OCI-LY1 (cell line): Measurements from ENCODE around the gene ZNF529.
A peak's percentile ranks its signal among the peaks of the same experiment; 100 is the strongest.
"Not testable (repeated sequence)": the region's sequence is repeated elsewhere in the genome, so short reads cannot be mapped to it uniquely, and the experiment has no call there.

Experiments
- H2AFZ ChIP-seq: fragments of 200-600 bp; sonication (generic), shearing (Covaris generic); 2 replicates; pipeline ENCODE4 v1.6.0; 2014; ENCODE audit warnings: antibody characterized with exemption, mild to moderate bottlenecking, low read length
- H3F3A ChIP-seq: fragments of 200-600 bp; sonication (generic), shearing (Covaris generic); 2 replicates; pipeline ENCODE4 v1.6.0; 2014; ENCODE audit warnings: mild to moderate bottlenecking, antibody characterized with exemption, low read length, moderate library complexity; ENCODE audit not compliant: insufficient read depth
- H3K27ac ChIP-seq: fragments of 200-600 bp; sonication (generic); 2 replicates; pipeline ENCODE4 v1.5.1; 2014; ENCODE audit warnings: low read length, mixed run types, mild to moderate bottlenecking, low read depth; ENCODE audit not compliant: poor library complexity, severe bottlenecking
- H3K27me3 ChIP-seq: fragments of 200-600 bp; sonication (generic); 2 replicates; pipeline ENCODE4 v1.6.0; 2014; ENCODE audit warnings: antibody characterized with exemption, mild to moderate bottlenecking, low read length, moderate library complexity; ENCODE audit not compliant: insufficient read depth
- H3K36me3 ChIP-seq: fragments of 200-600 bp; sonication (generic); 2 replicates; pipeline ENCODE4 v1.6.1; 2014; ENCODE audit warnings: mild to moderate bottlenecking, antibody characterized with exemption, low read length, moderate library complexity, mixed read lengths; ENCODE audit not compliant: insufficient read depth
- H3K4me1 ChIP-seq: fragments of 200-600 bp; sonication (generic); 2 replicates; pipeline ENCODE4 v1.5.1; 2014; ENCODE audit warnings: mild to moderate bottlenecking, low read length, moderate library complexity; ENCODE audit not compliant: insufficient read depth, severe bottlenecking
- H3K4me2 ChIP-seq: fragments of 200-600 bp; sonication (generic), shearing (Covaris generic); 2 replicates; pipeline ENCODE4 v1.6.1; 2014; ENCODE audit warnings: low read length
- H3K4me3 ChIP-seq: fragments of 200-600 bp; sonication (generic); 2 replicates; pipeline ENCODE4 v1.5.1; 2014; ENCODE audit warnings: low read length, low read depth, mild to moderate bottlenecking, mixed read lengths; ENCODE audit not compliant: poor library complexity, severe bottlenecking
- H3K79me2 ChIP-seq: fragments of 200-600 bp; shearing (Covaris generic); 2 replicates; pipeline ENCODE4 v1.6.1; 2016; ENCODE audit warnings: mixed run types, low read length, mixed read lengths; ENCODE audit not compliant: insufficient read depth
- H3K9ac ChIP-seq: fragments of 200-600 bp; sonication (generic), shearing (Covaris generic); 2 replicates; pipeline ENCODE4 v1.6.1; 2014; ENCODE audit warnings: mild to moderate bottlenecking, low read length, mixed read lengths
- H3K9me2 ChIP-seq: fragments of 200-600 bp; sonication (generic), shearing (Covaris generic); 2 replicates; pipeline ENCODE4 v1.6.1; 2014; ENCODE audit warnings: low read depth, mild to moderate bottlenecking, low read length, mixed read lengths
- H3K9me3 ChIP-seq: fragments of 200-600 bp; shearing (Covaris generic); 2 replicates; pipeline ENCODE4 v1.6.1; 2014; ENCODE audit warnings: low read length, mixed read lengths
- H4K20me1 ChIP-seq: fragments of 200-600 bp; sonication (generic), shearing (Covaris generic); 2 replicates; pipeline ENCODE4 v1.6.0; 2016; ENCODE audit warnings: mild to moderate bottlenecking, low read length; ENCODE audit not compliant: insufficient read depth
- CTCF ChIP-seq: fragments of 200-600 bp; sonication (generic), shearing (Covaris generic); IDR thresholded peaks from 2 replicates; pipeline ENCODE4 v1.5.1; 2017; ENCODE audit warnings: mild to moderate bottlenecking, antibody characterized with exemption, low read length, moderate library complexity, mixed read lengths
- EZH2 ChIP-seq: fragments of 200-600 bp; sonication (generic), shearing (Covaris generic); IDR thresholded peaks from 2 replicates; pipeline ENCODE4 v1.8.0; 2017; ENCODE audit warnings: borderline replicate concordance, mixed run types, mild to moderate bottlenecking, antibody characterized with exemption, low read length, moderate library complexity, mixed read lengths

Gene ZNF529

GRCh38 chr19:36604656-36605100 lies 31.6 kb upstream of the ZNF529 start:
- H3K27ac ChIP-seq: peak overlapping the region; percentile 82
- H3K79me2 ChIP-seq: peaks cover 32% of the 10 kb centered on the region
- peak overlapping the region; percentile 75 for H3K4me2 ChIP-seq
- H3K9me2 ChIP-seq: no peaks in the 10 kb centered on the region
- peak overlapping the region; percentile 96 for H3K9ac ChIP-seq
- H3K9me3 ChIP-seq: peaks cover 19% of the 10 kb centered on the region; the same call in 1 of the 2 replicates
- TF ChIP-seq EZH2 (no peak), CTCF (no peak)
- peaks cover 44% of the 10 kb centered on the region for H3K36me3 ChIP-seq
- H3K4me1 ChIP-seq: peaks cover 23% of the 10 kb centered on the region
- no peaks in the 10 kb centered on the region for H4K20me1 ChIP-seq
- no peak overlapping the region for H2AFZ ChIP-seq
- no peaks in the 10 kb centered on the region for H3K27me3 ChIP-seq
- peak overlapping the region; percentile 93 for H3K4me3 ChIP-seq
- H3F3A ChIP-seq: no peaks in the 10 kb centered on the region

- H4K20me1 ChIP-seq, H3K27me3 ChIP-seq, H3K9me2 ChIP-seq, H3F3A ChIP-seq, H3K27ac ChIP-seq, H3K4me3 ChIP-seq, H2AFZ ChIP-seq, H3K4me2 ChIP-seq, H3K9ac ChIP-seq: not testable (repeated sequence)
- Histone ChIP-seq H3K9me3 (peaks cover 18% of the 10 kb centered on the region; the same call in 1 of the 2 replicates), H3K4me1 (peaks cover 23% of the 10 kb centered on the region), H3K79me2 (peaks cover 51% of the 10 kb centered on the region), H3K36me3 (peaks cover 31% of the 10 kb centered on the region)
Measured at GRCh38 chr19:36602681-36603080, 29.6 kb upstream of the ZNF529 start.

GRCh38 chr19:36579255-36579654 lies 6.2 kb upstream of the ZNF529 start:
- Histone ChIP-seq H3K4me3 (no peak overlapping the region), H3K4me1 (peaks cover 8% of the 10 kb centered on the region), H2AFZ (no peak overlapping the region), H3K9me3 (peaks cover 11% of the 10 kb centered on the region), H3K9ac (no peak overlapping the region), H4K20me1 (no peaks in the 10 kb centered on the region), H3K79me2 (peaks cover 8% of the 10 kb centered on the region), H3K9me2 (no peaks in the 10 kb centered on the region), H3F3A (no peaks in the 10 kb centered on the region), H3K4me2 (no peak overlapping the region), H3K36me3 (peaks cover 84% of the 10 kb centered on the region), H3K27me3 (no peaks in the 10 kb centered on the region), H3K27ac (no peak overlapping the region)
- TF ChIP-seq CTCF (no peak), EZH2 (no peak)

GRCh38 chr19:36577271-36577996 lies 4.3 kb upstream of the ZNF529 start:
- Histone ChIP-seq H3K27me3 (no peaks in the 10 kb centered on the region), H3K79me2 (peaks cover 18% of the 10 kb centered on the region)

More at GRCh38 chr19:36577271-36577996, 4.3 kb upstream of the ZNF529 start:
- no peaks in the 10 kb centered on the region for H3F3A ChIP-seq
- no peaks in the 10 kb centered on the region for H3K9me2 ChIP-seq
- no peak overlapping the region for H3K9ac ChIP-seq
- H3K4me3 ChIP-seq: no peak overlapping the region
- TF ChIP-seq CTCF (no peak), EZH2 (no peak)
- no peaks in the 10 kb centered on the region for H4K20me1 ChIP-seq
- peaks cover 11% of the 10 kb centered on the region for H3K9me3 ChIP-seq
- peaks cover 13% of the 10 kb centered on the region for H3K4me1 ChIP-seq
- H2AFZ ChIP-seq: no peak overlapping the region
- H3K27ac ChIP-seq: no peak overlapping the region
- H3K36me3 ChIP-seq: peaks cover 73% of the 10 kb centered on the region
- no peak overlapping the region for H3K4me2 ChIP-seq
